A673 (cell line): Measurements from ENCODE around the gene NDUFC1. TPM values are rescaled to one million over a fixed set of nuclear protein-coding genes. Genes with fewer than 3 reads are reported as not detected.

ENCODE experiments used
- BruUV-seq: library from RNA; stranded (reverse); fragments of 400-500 nt; replicated peaks from 2 replicates; lab custom pipeline; 2021; lab: Mats Ljungman, UMichigan
- CTCF ChIA-PET: fragments of 300-600 bp; sonication (Branson Sonifier 250); formaldehyde crosslinking; loops from one replicate; lab custom pipeline; 2022; ENCODE audit warnings: antibody characterized with exemption; lab: Charles Lee
- POLR2A ChIA-PET: fragments of 300-600 bp; sonication (Branson Sonifier 250); formaldehyde crosslinking; loops from one replicate; lab custom pipeline; 2022; ENCODE audit warnings: antibody characterized with exemption; ENCODE audit not compliant: low non-redundant PET; lab: Charles Lee
- DNase-seq: peaks from one replicate; pipeline ENCODE4 v3.0.0-alpha.2; 2015; ENCODE audit warnings: low spot score
- H3K27ac ChIP-seq: fragments of 200-600 bp; sonication (generic); 2 replicates; pipeline ENCODE4 v1.5.1; 2016; ENCODE audit warnings: mixed run types, low read depth, mild to moderate bottlenecking, mixed read lengths, antibody characterized with exemption, low read length; ENCODE audit not compliant: poor library complexity, severe bottlenecking
- H3K27me3 ChIP-seq: fragments of 200-600 bp; sonication (generic); replicated peaks from 2 replicates; pipeline ENCODE4 v1.6.1; 2017; ENCODE audit warnings: mixed run types, low read depth, mild to moderate bottlenecking, mixed read lengths, antibody characterized with exemption, low read length; ENCODE audit not compliant: insufficient read depth, poor library complexity
- H3K36me3 ChIP-seq: fragments of 200-600 bp; sonication (generic); 2 replicates; pipeline ENCODE4 v1.6.1; 2016; ENCODE audit warnings: mixed run types, mild to moderate bottlenecking, mixed read lengths, antibody characterized with exemption, low read length; ENCODE audit not compliant: insufficient read depth, poor library complexity, severe bottlenecking
- H3K4me1 ChIP-seq: fragments of 200-600 bp; sonication (generic); 2 replicates; pipeline ENCODE4 v1.6.1; 2017; ENCODE audit warnings: mixed run types, mild to moderate bottlenecking, mixed read lengths, antibody characterized with exemption, low read length; ENCODE audit not compliant: insufficient read depth, poor library complexity, severe bottlenecking
- H3K4me3 ChIP-seq: fragments of 200-600 bp; sonication (generic); 2 replicates; pipeline ENCODE4 v1.5.1; 2016; ENCODE audit warnings: low read depth, mixed run types, mild to moderate bottlenecking, mixed read lengths, low read length; ENCODE audit not compliant: poor library complexity, severe bottlenecking
- H3K9me3 ChIP-seq: fragments of 200-600 bp; sonication (generic); 2 replicates; pipeline ENCODE4 v1.6.1; 2016; ENCODE audit warnings: mixed run types, low read depth, mild to moderate bottlenecking, mixed read lengths, antibody characterized with exemption, low read length; ENCODE audit not compliant: poor library complexity, severe bottlenecking
- EZH2 ChIP-seq: fragments of 200-600 bp; sonication (generic); IDR thresholded peaks from 2 replicates; pipeline ENCODE4 v1.6.1; 2017; ENCODE audit warnings: borderline replicate concordance, low read depth, mild to moderate bottlenecking, mixed read lengths, antibody characterized with exemption, low read length; ENCODE audit not compliant: poor library complexity, severe bottlenecking
- intact Hi-C: fragments of 100-400 bp; cut with micrococcal nuclease; formaldehyde crosslinking; loops from one replicate; pipeline ENCODE4 v1.10.0; 2022; ENCODE audit not compliant: unreplicated experiment
- total RNA-seq: library from RNA; stranded (reverse); gene quantifications from 2 replicates; pipeline ENCODE4 v1.2.3, GENCODE V29; 2021
- TF ChIP-seq, protein P1 (sequence below): fragments of 300-800, 200-600 bp; sonication (generic); conservative IDR thresholded peaks from 2 replicates; pipeline ENCODE4 v1.5.1; 2017; ENCODE audit warnings: low read depth, mild to moderate bottlenecking, antibody characterized with exemption, low read length, moderate library complexity, mixed read lengths

The NDUFC1 gene
- total RNA-seq, 1 experiment from 2014 or later: 116 TPM

GRCh38 chr4:139311909-139312308 lies 9.6 kb upstream of the NDUFC1 start:
- no peak overlapping the region for H3K4me3 ChIP-seq
- DNase-seq: no peak
- peaks cover 8% of the 10 kb centered on the region for H3K36me3 ChIP-seq
- ChIA-PET POLR2A (interaction anchor here (0.7 kb wide), 1 partner anchor 12 kb away, joined by 4 read pairs; no protein-coding TSS in a partner anchor), CTCF (no interaction called here)
- peak overlapping the region; percentile 26 for H3K27ac ChIP-seq
- intact Hi-C loops: no loop called here
- peaks cover 7% of the 10 kb centered on the region for H3K9me3 ChIP-seq
- H3K27me3 ChIP-seq: no peaks in the 10 kb centered on the region
- no TSS peak for BruUV-seq
- H3K4me1 ChIP-seq: peaks cover 15% of the 10 kb centered on the region
- TF ChIP-seq, protein P1, sequence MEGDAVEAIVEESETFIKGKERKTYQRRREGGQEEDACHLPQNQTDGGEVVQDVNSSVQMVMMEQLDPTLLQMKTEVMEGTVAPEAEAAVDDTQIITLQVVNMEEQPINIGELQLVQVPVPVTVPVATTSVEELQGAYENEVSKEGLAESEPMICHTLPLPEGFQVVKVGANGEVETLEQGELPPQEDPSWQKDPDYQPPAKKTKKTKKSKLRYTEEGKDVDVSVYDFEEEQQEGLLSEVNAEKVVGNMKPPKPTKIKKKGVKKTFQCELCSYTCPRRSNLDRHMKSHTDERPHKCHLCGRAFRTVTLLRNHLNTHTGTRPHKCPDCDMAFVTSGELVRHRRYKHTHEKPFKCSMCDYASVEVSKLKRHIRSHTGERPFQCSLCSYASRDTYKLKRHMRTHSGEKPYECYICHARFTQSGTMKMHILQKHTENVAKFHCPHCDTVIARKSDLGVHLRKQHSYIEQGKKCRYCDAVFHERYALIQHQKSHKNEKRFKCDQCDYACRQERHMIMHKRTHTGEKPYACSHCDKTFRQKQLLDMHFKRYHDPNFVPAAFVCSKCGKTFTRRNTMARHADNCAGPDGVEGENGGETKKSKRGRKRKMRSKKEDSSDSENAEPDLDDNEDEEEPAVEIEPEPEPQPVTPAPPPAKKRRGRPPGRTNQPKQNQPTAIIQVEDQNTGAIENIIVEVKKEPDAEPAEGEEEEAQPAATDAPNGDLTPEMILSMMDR: no peak
- TF ChIP-seq EZH2: no peak

- intact Hi-C loops: loop anchor here (5.0 kb wide), 1 partner anchor 223 kb away; no protein-coding TSS in a partner anchor
- no peak for DNase-seq
- Histone ChIP-seq H3K4me3 (no peak overlapping the region), H3K4me1 (no peaks in the 10 kb centered on the region), H3K27ac (no peak overlapping the region), H3K36me3 (peaks cover 35% of the 10 kb centered on the region), H3K27me3 (no peaks in the 10 kb centered on the region), H3K9me3 (peaks cover 11% of the 10 kb centered on the region)
- BruUV-seq: no TSS peak
- POLR2A ChIA-PET: no interaction called here
- CTCF ChIA-PET: no interaction called here
- TF ChIP-seq, protein P1: no peak
- TF ChIP-seq EZH2: no peak
Observed at GRCh38 chr4:139304920-139305319, 2.6 kb upstream of the NDUFC1 start.

DNA sequence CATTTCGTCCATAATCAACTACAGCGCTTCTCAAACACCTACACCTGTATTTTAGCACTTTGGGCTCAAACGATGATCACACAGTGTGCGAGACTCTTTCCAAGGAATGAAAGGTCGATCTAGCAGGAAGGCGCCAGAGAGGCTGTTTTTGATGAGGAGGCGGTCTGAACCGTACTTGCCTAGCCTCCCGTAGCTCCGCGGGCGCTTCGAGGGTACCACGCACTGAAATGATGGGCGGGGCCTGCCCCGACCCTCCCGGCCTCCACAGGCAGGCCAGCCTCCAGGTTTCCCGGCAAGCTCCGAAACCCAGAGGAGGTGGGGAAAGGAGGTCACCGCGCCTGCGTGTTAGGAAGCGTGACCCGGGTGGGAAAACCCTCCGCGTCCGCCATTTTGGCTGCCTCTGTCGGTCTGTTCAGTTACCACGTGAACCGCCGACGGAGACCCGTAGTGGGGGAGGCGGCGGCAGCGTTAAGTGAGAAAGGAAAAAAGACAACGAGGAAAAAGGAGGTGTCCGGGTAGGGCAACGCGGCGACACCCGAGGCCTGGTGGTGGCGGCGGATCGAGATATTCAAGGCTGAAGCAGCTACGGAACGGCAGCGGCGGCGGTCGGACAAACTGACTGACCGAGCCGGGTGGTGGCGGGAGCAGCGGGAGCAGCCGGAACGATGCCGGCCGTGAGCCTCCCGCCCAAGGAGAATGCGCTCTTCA lies 1.0 kb downstream of the NDUFC1 start, which contains the start of gene NAA15:
NAA15 (plus strand) TSS at position 393 of the 708 bp plus-strand sequence; CDS start at position 666, 273 bp downstream.
- intact Hi-C loops: loop anchor here (2.0 to 5.0 kb wide), 3 partner anchors 124 to 219 kb away; partner anchors contain the start of gene ELF2
- peaks cover 11% of the 10 kb centered on the region for H3K9me3 ChIP-seq
- H3K27me3 ChIP-seq: no peaks in the 10 kb centered on the region
- peaks cover 26% of the 10 kb centered on the region for H3K36me3 ChIP-seq
- peak within 1 kb of the TSS; percentile 95 for H3K27ac ChIP-seq
- peak; percentile 100 for DNase-seq
- CTCF ChIA-PET: no interaction called here
- BruUV-seq: no TSS peak
- POLR2A ChIA-PET: interaction anchor here (0.5 kb wide), 1 partner anchor 285 kb away, joined by 5 read pairs; no protein-coding TSS in a partner anchor
- H3K4me1 ChIP-seq: peaks cover 15% of the 10 kb centered on the region
- peak within 1 kb of the TSS; percentile 93 for H3K4me3 ChIP-seq
- TF ChIP-seq, protein P1: no peak
- no peak for TF ChIP-seq EZH2
